Measurements from ENCODE around the gene MGAT5.
A peak's percentile ranks its signal among the peaks of the same experiment; 100 is the strongest.

The MGAT5 gene

GRCh38 chr2:134360745-134361487 lies 107.0 kb downstream of the MGAT5 start:
- POLR2A ChIA-PET, result no interaction called here
- no peak for TF ChIP-seq CTCF (IDR thresholded peaks at IDR 0.05; ENCODE audit: control extremely low read depth, extremely low read depth, low read depth, missing control alignments)
- CTCF ChIA-PET, result interaction anchor here (0.9 to 2.1 kb wide), 4 partner anchors 9 to 34 kb away, joined by 3 to 8 read pairs (median 4); no protein-coding TSS in a partner anchor
- DNase-seq (ENCODE audit: extremely low spot score), result no peak

GRCh38 chr2:134361648-134362047 lies 107.8 kb downstream of the MGAT5 start:
- CTCF ChIA-PET, result interaction anchor here (1.0 to 2.1 kb wide), 3 partner anchors 14 to 20 kb away, joined by 3 to 8 read pairs (median 4); no protein-coding TSS in a partner anchor
- POLR2A ChIA-PET, result no interaction called here
- no peak for DNase-seq (ENCODE audit: extremely low spot score)
- no peak for TF ChIP-seq CTCF (IDR thresholded peaks at IDR 0.05; ENCODE audit: control extremely low read depth, extremely low read depth, low read depth, missing control alignments)

GRCh38 chr2:134362152-134362668 lies 108.3 kb downstream of the MGAT5 start:
- TF ChIP-seq CTCF (IDR thresholded peaks at IDR 0.05; ENCODE audit: control extremely low read depth, extremely low read depth, low read depth, missing control alignments), result no peak
- POLR2A ChIA-PET, result no interaction called here
- CTCF ChIA-PET, result interaction anchor here (1.0 to 2.1 kb wide), 3 partner anchors 15 to 20 kb away, joined by 3 to 8 read pairs (median 4); no protein-coding TSS in a partner anchor
- no peak for DNase-seq (ENCODE audit: extremely low spot score)

- TF ChIP-seq CTCF (IDR thresholded peaks at IDR 0.05; ENCODE audit: control extremely low read depth, extremely low read depth, low read depth, missing control alignments), result no peak
- ChIA-PET POLR2A (no interaction called here), CTCF (interaction anchor here (0.7 to 2.1 kb wide), 6 partner anchors 9 to 19 kb away, joined by 3 to 8 read pairs (median 4); no protein-coding TSS in a partner anchor)
- DNase-seq (ENCODE audit: extremely low spot score), result no peak
These were observed 108.9 kb downstream of the MGAT5 start for GRCh38 chr2:134362740-134363139.

- peak; percentile 21 for TF ChIP-seq CTCF (IDR thresholded peaks at IDR 0.05; ENCODE audit: control extremely low read depth, extremely low read depth, low read depth, missing control alignments)
- CTCF ChIA-PET, result interaction anchor here (0.8 to 2.3 kb wide), 12 partner anchors 9 to 479 kb away, joined by 3 to 9 read pairs (median 4); no protein-coding TSS in a partner anchor
- POLR2A ChIA-PET, result no interaction called here
- no peak for DNase-seq (ENCODE audit: extremely low spot score)
These were observed 111.5 kb downstream of the MGAT5 start for GRCh38 chr2:134365356-134365755.

- TF ChIP-seq CTCF (IDR thresholded peaks at IDR 0.05; ENCODE audit: control extremely low read depth, extremely low read depth, low read depth, missing control alignments), result no peak
- POLR2A ChIA-PET, result no interaction called here
- CTCF ChIA-PET, result interaction anchor here (1.0 to 2.3 kb wide), 8 partner anchors 8 to 123 kb away, joined by 3 to 9 read pairs (median 4); no protein-coding TSS in a partner anchor
- no peak for DNase-seq (ENCODE audit: extremely low spot score)
These were observed 112.5 kb downstream of the MGAT5 start for GRCh38 chr2:134366359-134366758.

All from GM10248 (cell line).